ENCODE measurements around the gene TSPAN14. TPM values are rescaled to one million over a fixed set of nuclear protein-coding genes. Genes with fewer than 3 reads are reported as not detected.

The TSPAN14 gene
- total and polyA plus RNA-seq, 2 of the 8 experiments (the other 6 are each of a cell fraction or from before 2014, with no cell fraction given) = 47.4 to 57.8 TPM

DNA sequence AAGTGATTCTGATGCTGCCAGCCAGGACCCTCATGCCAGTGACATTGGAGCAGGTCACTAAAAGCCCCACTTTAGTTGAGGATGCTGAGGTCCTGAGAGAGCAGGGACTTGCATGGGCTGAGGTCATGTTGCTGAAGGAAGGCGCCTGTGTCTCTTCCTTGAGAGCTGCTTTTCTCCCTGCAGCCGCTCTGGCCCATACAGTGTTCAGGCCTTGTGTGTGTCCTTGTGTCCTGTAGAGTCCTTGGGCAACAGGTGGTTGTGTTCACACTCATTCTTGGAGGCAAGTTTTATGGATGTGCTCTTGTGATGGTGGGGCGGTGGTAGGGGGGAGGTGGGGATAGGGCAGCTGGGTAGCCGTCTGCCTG is 33.3 kb downstream of the TSPAN14 start:
- no peak overlapping the region for H4K91ac ChIP-seq (replicated peaks; ENCODE audit: insufficient read length, low read length)
- H4K5ac ChIP-seq (ENCODE audit: insufficient read length, low read depth, low read length) = no peak overlapping the region
- no peak overlapping the region for H3K9ac ChIP-seq (replicated peaks in 1 of 4; ENCODE audit: extremely low read depth in 1 of 4, low read depth in 3 of 4, low read length in 3 of 4)
- H2AFZ ChIP-seq (ENCODE audit: low read length) = no peak overlapping the region
- H2BK12ac ChIP-seq (ENCODE audit: low read depth, low read length) = no peak overlapping the region
- FAIRE-seq (no peak), DNase-seq (ENCODE audit: low read depth in 1 of 2, low spot score in 2 of 2) (no peak)
- no peak overlapping the region for H3K14ac ChIP-seq (ENCODE audit: insufficient read length)
- H3K23me2 ChIP-seq (ENCODE audit: low read depth, low read length) = no peaks in the 10 kb centered on the region
- H3K27ac ChIP-seq (ENCODE audit: low read depth, low read length) = no peak overlapping the region
- no peak overlapping the region for H3K18ac ChIP-seq (ENCODE audit: extremely low read depth, low read length)
- ChIA-PET POLR2A (ENCODE audit: partially characterized antibody) (interaction anchor here (2.1 kb wide), 1 partner anchor 23 kb away, joined by 5 read pairs; no protein-coding TSS in a partner anchor), CTCF (ENCODE audit: partially characterized antibody) (interaction anchor here (0.8 to 5.1 kb wide), 10 partner anchors 11 to 69 kb away, joined by 3 to 42 read pairs (median 6); no protein-coding TSS in a partner anchor)
- no peak overlapping the region for H3K23ac ChIP-seq (ENCODE audit: insufficient read length)
- peaks cover 12 to 20% (median 17%) of the 10 kb centered on the region in 4 experiments for H3K4me1 ChIP-seq (replicated peaks in 1 of 4; ENCODE audit: control insufficient read depth in 3 of 4, insufficient read depth in 4 of 4, low read length in 3 of 4)
- no peak overlapping the region for H3K4ac ChIP-seq (replicated peaks; ENCODE audit: insufficient read length, low read depth, low read length)
- no peak overlapping the region for H2BK120ac ChIP-seq (replicated peaks; ENCODE audit: low read depth, low read length)
- H2AK5ac ChIP-seq (ENCODE audit: low read depth, low read length) = no peak overlapping the region
- H3K79me1 ChIP-seq (ENCODE audit: low read depth, low read length) = peaks cover 36% of the 10 kb centered on the region
- H2BK5ac ChIP-seq (ENCODE audit: low read depth, low read length) = peak overlapping the region; percentile 44; the same call in 1 of the 2 replicates
- H4K20me1 ChIP-seq (replicated peaks in 1 of 2; ENCODE audit: control insufficient read depth in 1 of 2, insufficient read depth in 2 of 2, low read length in 2 of 2) = peaks cover 7 to 33% of the 10 kb centered on the region in 2 experiments
- H3K4me2 ChIP-seq (ENCODE audit: insufficient read depth in 1 of 2, low read depth in 2 of 2, low read length in 2 of 2) = no peak overlapping the region
- H3K27me3 ChIP-seq (replicated peaks in 1 of 4; ENCODE audit: control insufficient read depth in 3 of 4, extremely low read depth in 1 of 4, insufficient read depth in 3 of 4, low read length in 3 of 4) = no peaks in the 10 kb centered on the region
- H3K79me2 ChIP-seq (ENCODE audit: control insufficient read depth in 1 of 2, insufficient read depth in 2 of 2, low read length in 2 of 2) = peaks cover 4 to 72% of the 10 kb centered on the region in 2 experiments; a peak in 3 of 4 replicates
- no peak overlapping the region for H3K4me3 ChIP-seq (ENCODE audit: extremely low read depth in 1 of 4, insufficient read depth in 2 of 4, low read depth in 3 of 4, low read length in 4 of 4)
- peaks cover 0 to 15% (median 2%) of the 10 kb centered on the region in 4 experiments; a peak in 4 of 8 replicates for H3K36me3 ChIP-seq (ENCODE audit: control insufficient read depth in 2 of 4, insufficient read depth in 4 of 4, low read length in 3 of 4)
- TF ChIP-seq HDAC2 (IDR thresholded peaks at IDR 0.05; ENCODE audit: borderline replicate concordance in 1 of 2, low read depth in 2 of 2, low read length in 2 of 2) = no peak
- no peak for TF ChIP-seq RBBP5 (IDR thresholded peaks at IDR 0.05; ENCODE audit: borderline replicate concordance, low read depth, low read length)
- TF ChIP-seq NANOG (IDR thresholded peaks at IDR 0.05; ENCODE audit: insufficient read depth, low read depth, low read length, poor library complexity, severe bottlenecking) = no peak
- no peak for TF ChIP-seq SRF (IDR thresholded peaks at IDR 0.05; ENCODE audit: low read depth, low read length)
- no peak for TF ChIP-seq RNF2 (IDR thresholded peaks at IDR 0.05; ENCODE audit: borderline replicate concordance, low read depth, low read length, missing control alignments, poor library complexity, severe bottlenecking)
- TF ChIP-seq RFX5 (IDR thresholded peaks at IDR 0.05; ENCODE audit: borderline replicate concordance, low read depth, low read length) = no peak
- no peak for TF ChIP-seq GABPA (IDR thresholded peaks at IDR 0.05; ENCODE audit: borderline replicate concordance, insufficient read depth, low read length)
- no peak for TF ChIP-seq POLR2AphosphoS5 (IDR thresholded peaks at IDR 0.05; ENCODE audit: low read depth, low read length)
- TF ChIP-seq BACH1 (IDR thresholded peaks at IDR 0.05; ENCODE audit: low read length) = no peak
- no peak for TF ChIP-seq RXRA (IDR thresholded peaks at IDR 0.05; ENCODE audit: insufficient read depth, low read depth, low read length)
- no peak overlapping the region for H2BK15ac ChIP-seq (ENCODE audit: low read length)
- H2BK20ac ChIP-seq (ENCODE audit: low read length) = no peak overlapping the region
- 0 out of 2 replicates have a peak overlapping the region, but pooled peaks have one; percentile 21 for H4K8ac ChIP-seq (ENCODE audit: extremely low read depth, insufficient read depth, low read length)
- 88% methylated on average over 4 of the region's 4 CpGs; no CpG with 5 or more reads in 1 of the 2 experiments for WGBS, 2 experiments (ENCODE audit: extremely low coverage in 1 of 2, insufficient coverage in 1 of 2, insufficient read length in 1 of 2, insufficient replicate concordance in 2 of 2, low coverage in 1 of 2, low lambda C conversion rate in 2 of 2, missing lambda C conversion rate in 1 of 2)
- H3K9me3 ChIP-seq (ENCODE audit: insufficient read depth in 2 of 2, low read depth in 1 of 2, low read length in 1 of 2) = no peaks in the 10 kb centered on the region
- H3K56ac ChIP-seq (replicated peaks; ENCODE audit: insufficient read length, low read depth, low read length) = no peak overlapping the region
